SKM-1 (cell line): ENCODE measurements around the gene CERS5.
A peak's percentile ranks its signal among the peaks of the same experiment; 100 is the strongest.

ENCODE experiments used
- DNase-seq: peaks from one replicate; lab custom pipeline; 2025; ENCODE audit not compliant: unreplicated experiment; lab: John Stamatoyannopoulos, UW

Gene CERS5

GRCh38 chr12:50167049-50167828, at the start of gene CERS5:
TSS of gene CERS5 (minus strand) at chr12:50167369. CDS start at chr12:50167297, 72 bp downstream.
- DNase-seq, result peak; percentile 84

- no peak for DNase-seq
Measured at GRCh38 chr12:50215033-50215432, 47.9 kb upstream of the CERS5 start.

- no peak for DNase-seq
Measured at GRCh38 chr12:50214018-50214417, 46.8 kb upstream of the CERS5 start.

GRCh38 chr12:50213439-50213838, 46.3 kb upstream of the CERS5 start:
- no peak for DNase-seq

GRCh38 chr12:50212071-50212467, 44.9 kb upstream of the CERS5 start:
- DNase-seq, result no peak

GRCh38 chr12:50211392-50212070, 44.4 kb upstream of the CERS5 start:
- DNase-seq, result no peak

GRCh38 chr12:50207424-50207823, 40.3 kb upstream of the CERS5 start:
- DNase-seq, result no peak

GRCh38 chr12:50205648-50206047, 38.5 kb upstream of the CERS5 start:
- DNase-seq, result no peak

GRCh38 chr12:50203691-50204090, 36.5 kb upstream of the CERS5 start:
- DNase-seq, result no peak

GRCh38 chr12:50201987-50202521, 34.9 kb upstream of the CERS5 start:
- no peak for DNase-seq

GRCh38 chr12:50200552-50201273, 33.5 kb upstream of the CERS5 start:
- no peak for DNase-seq

- no peak for DNase-seq
Measured at GRCh38 chr12:50198829-50199228, 31.7 kb upstream of the CERS5 start.

- DNase-seq, result no peak
Measured at GRCh38 chr12:50197297-50197727, 30.1 kb upstream of the CERS5 start.

- DNase-seq, result no peak
Measured at GRCh38 chr12:50196537-50196936, 29.4 kb upstream of the CERS5 start.

GRCh38 chr12:50195832-50196231, 28.7 kb upstream of the CERS5 start:
- DNase-seq, result no peak

- DNase-seq, result no peak
Measured at GRCh38 chr12:50192908-50193307, 25.7 kb upstream of the CERS5 start.

GRCh38 chr12:50192236-50192635, 25.1 kb upstream of the CERS5 start:
- DNase-seq, result no peak

- no peak for DNase-seq
Measured at GRCh38 chr12:50190859-50191258, 23.7 kb upstream of the CERS5 start.

- no peak for DNase-seq
Measured at GRCh38 chr12:50188875-50189575, 21.9 kb upstream of the CERS5 start.

- DNase-seq, result no peak
Measured at GRCh38 chr12:50188241-50188781, 21.1 kb upstream of the CERS5 start.
